ENCODE measurements around the gene IL17B.
"Not testable (repeated sequence)": the region's sequence is repeated elsewhere in the genome, so short reads cannot be mapped to it uniquely, and the experiment has no call there.

The IL17B gene

DNA sequence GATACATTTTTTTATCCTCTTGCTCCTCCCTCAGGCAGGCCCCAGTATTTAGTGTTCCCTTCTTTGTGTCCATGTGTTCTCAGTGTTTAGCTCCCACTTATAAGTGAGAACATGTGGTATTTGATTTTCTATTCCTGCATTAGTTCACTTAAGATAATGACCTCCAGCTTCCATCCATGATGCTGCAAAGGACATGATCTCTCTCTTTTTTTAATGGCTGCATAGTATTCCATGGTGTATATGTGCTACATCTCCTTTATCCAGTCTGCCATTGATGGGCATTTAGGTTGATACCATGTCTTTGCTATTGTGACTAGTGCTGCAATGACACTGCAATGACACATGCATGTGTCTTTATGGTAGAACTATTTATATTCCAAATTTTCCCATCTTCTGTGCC lies 15.9 kb upstream of the IL17B start:
- H3K27ac ChIP-seq (ENCODE audit: low read depth, low read length); H3K4me1 ChIP-seq (ENCODE audit: insufficient read depth, low read length); H3K9ac ChIP-seq (ENCODE audit: low read depth, low read length); H3K9me3 ChIP-seq (ENCODE audit: insufficient read depth, low read depth, low read length); H3K27me3 ChIP-seq (ENCODE audit: insufficient read depth, low read length); H3K4me3 ChIP-seq (ENCODE audit: low read length); H3K36me3 ChIP-seq (ENCODE audit: insufficient read depth, low read length): not testable (repeated sequence)

DNA sequence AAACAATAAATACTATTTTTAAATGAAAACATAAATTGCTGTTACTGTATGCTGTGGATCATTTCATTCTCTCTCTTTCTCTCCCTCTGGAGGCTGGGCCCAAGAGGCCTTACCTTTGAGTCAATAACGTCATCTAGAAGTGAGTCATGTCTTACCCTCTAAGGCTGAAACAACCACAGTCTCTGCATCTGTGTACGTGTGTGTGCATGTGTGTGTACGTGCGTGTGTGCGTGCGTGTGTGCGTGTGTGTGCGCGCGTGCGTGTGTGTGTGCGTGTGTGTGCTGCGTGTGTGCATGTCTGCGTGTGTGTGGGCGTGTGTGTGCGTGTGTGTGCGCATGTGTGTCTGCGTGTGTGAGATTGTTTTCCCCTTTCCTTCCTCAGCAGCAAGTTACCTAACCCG lies 13.6 kb upstream of the IL17B start:
- Histone ChIP-seq H3K4me3 (ENCODE audit: low read length) (no peak overlapping the region), H3K9ac (ENCODE audit: low read depth, low read length) (no peak overlapping the region), H3K9me3 (ENCODE audit: insufficient read depth, low read depth, low read length) (no peaks in the 10 kb centered on the region), H3K27me3 (ENCODE audit: insufficient read depth, low read length) (no peaks in the 10 kb centered on the region), H3K4me1 (ENCODE audit: insufficient read depth, low read length) (no peaks in the 10 kb centered on the region), H3K36me3 (ENCODE audit: insufficient read depth, low read length) (no peaks in the 10 kb centered on the region), H3K27ac (ENCODE audit: low read depth, low read length) (no peak overlapping the region)
- 82% methylated on average over 14 of the region's 19 CpGs for WGBS

DNA sequence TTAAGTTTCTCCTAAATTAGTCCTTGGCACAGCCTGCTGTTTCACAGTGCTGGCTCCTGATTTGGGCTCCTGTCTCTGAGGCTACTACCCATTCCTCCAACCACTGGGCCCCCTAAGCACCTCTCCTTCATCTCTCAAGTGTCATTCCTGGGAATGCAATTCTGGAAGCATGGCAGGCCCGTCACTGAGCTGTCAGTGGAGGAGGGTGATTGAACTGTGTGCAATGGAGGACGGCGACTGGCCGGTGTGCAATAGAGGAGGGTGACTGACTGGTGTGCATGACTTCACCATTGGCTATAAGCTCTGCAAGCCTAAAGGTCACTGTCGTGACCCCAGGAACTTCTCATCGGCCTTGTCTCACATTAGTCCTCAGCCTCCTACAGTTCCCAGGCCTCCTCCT lies 12.4 kb upstream of the IL17B start:
- Histone ChIP-seq H3K4me3 (ENCODE audit: low read length) (no peak overlapping the region), H3K9ac (ENCODE audit: low read depth, low read length) (no peak overlapping the region), H3K27ac (ENCODE audit: low read depth, low read length) (no peak overlapping the region), H3K36me3 (ENCODE audit: insufficient read depth, low read length) (no peaks in the 10 kb centered on the region), H3K27me3 (ENCODE audit: insufficient read depth, low read length) (no peaks in the 10 kb centered on the region), H3K4me1 (ENCODE audit: insufficient read depth, low read length) (no peaks in the 10 kb centered on the region), H3K9me3 (ENCODE audit: insufficient read depth, low read depth, low read length) (no peaks in the 10 kb centered on the region)
- WGBS: 84% methylated on average over 6 of the region's 6 CpGs

DNA sequence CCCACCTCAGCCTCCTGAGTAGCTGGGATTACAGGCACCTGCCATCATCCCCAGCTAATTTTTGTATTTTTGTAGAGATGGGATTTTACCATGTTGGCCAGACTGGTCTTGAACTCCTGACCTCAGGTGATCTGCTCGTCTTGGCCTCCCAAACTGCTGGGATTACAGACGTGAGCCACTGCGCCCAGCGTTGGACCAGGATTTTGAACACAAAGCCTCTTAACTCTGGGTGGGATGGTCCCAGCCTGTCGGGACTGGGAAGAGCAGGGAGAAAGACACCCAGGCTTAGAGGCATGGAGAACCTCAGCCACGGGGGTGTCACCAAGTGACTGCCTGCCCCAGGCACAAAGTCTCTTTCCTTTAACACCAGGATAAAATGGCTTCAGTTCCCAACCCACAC lies 12.0 kb upstream of the IL17B start:
- H3K36me3 ChIP-seq (ENCODE audit: insufficient read depth, low read length); H3K9me3 ChIP-seq (ENCODE audit: insufficient read depth, low read depth, low read length); H3K9ac ChIP-seq (ENCODE audit: low read depth, low read length); H3K4me3 ChIP-seq (ENCODE audit: low read length); H3K27ac ChIP-seq (ENCODE audit: low read depth, low read length); H3K27me3 ChIP-seq (ENCODE audit: insufficient read depth, low read length); H3K4me1 ChIP-seq (ENCODE audit: insufficient read depth, low read length): not testable (repeated sequence)
- 90% methylated on average over 6 of the region's 6 CpGs for WGBS

DNA sequence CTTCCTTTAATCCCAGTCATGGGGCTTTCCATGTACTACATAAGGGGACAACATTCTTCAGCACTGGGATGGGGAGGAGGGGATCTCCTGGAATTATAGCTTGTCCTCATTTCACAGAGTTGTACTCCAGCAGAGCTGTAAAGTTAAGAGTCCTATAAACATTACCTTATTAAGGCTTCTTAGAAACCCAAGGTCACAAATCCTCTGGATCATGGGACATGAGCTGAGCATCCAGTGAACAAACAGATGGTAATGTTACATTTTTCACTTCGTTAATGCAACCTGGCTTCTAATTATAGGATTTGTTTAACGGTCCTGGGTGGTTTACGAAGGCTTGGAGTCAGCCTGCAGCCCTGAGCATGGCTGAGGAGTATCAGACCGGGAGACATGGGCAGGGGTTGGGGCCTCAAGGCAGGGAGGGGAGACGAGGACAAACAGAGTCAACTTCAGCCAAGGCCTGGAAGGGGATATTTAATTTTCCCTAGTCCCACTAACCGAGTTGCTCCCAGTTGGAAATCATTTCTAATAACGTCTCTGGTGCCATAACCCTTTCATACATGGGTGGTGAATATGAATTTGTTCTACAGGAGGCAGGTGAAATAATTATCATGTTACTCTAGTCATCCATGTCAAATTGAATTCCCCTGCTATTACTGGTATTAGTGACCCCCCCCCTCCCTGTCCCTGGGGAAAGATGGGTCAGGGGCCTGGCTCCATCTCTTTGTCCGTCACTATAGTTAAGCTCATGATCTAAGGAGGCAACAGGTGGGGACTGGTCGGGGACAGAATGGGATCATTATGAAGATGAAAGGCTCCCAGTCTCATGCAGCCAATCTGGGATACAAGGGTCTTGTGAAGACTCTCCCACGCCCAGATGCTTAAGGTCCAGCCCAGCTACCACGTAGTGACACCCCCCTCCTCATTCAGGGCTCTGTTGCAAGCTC lies 10.7 kb upstream of the IL17B start:
- H3K4me1 ChIP-seq (ENCODE audit: insufficient read depth, low read length): no peaks in the 10 kb centered on the region
- no peaks in the 10 kb centered on the region for H3K36me3 ChIP-seq (ENCODE audit: insufficient read depth, low read length)
- no peaks in the 10 kb centered on the region for H3K27me3 ChIP-seq (ENCODE audit: insufficient read depth, low read length)
- H3K27ac ChIP-seq (ENCODE audit: low read depth, low read length): no peak overlapping the region
- no peak overlapping the region for H3K4me3 ChIP-seq (ENCODE audit: low read length)
- no peak overlapping the region for H3K9ac ChIP-seq (ENCODE audit: low read depth, low read length)
- no peaks in the 10 kb centered on the region for H3K9me3 ChIP-seq (ENCODE audit: insufficient read depth, low read depth, low read length)
- 90% methylated on average over 10 of the region's 11 CpGs for WGBS

DNA sequence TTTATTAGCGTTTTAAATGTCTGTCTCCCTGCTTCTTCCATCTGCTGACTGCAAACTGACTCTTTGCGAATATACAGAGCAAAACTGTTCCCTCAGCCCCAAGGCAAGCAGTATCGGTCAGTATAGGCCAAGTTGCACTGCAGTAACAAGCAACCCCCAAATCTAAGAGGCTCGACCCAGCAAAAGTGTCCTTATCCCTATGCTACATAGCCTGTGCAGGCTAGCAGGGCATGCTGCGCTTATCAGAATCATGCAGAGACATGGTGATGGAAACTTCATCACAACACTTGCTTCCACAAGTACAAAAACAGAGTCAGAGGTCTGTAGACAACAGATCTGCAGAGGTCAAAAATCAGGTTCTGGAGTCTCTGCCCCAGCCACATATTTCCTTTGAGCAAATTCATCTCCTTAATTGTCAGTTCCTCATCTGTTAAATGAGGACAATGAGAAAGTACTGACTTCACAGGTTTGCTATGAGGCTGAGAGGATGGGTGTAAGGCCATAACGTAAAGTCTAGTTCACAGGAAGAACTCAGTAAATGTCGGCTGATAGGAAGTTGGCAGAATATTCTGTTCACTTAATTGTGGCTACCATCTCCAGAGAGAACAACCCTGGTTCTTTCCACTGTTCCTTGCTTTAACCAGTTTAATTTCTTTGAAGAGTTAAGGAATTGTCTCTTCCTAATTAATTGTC lies 9.6 kb upstream of the IL17B start:
- 81% methylated on average over 7 of the region's 7 CpGs for WGBS
- Histone ChIP-seq H3K27me3 (ENCODE audit: insufficient read depth, low read length) (no peaks in the 10 kb centered on the region), H3K27ac (ENCODE audit: low read depth, low read length) (no peak overlapping the region)

DNA sequence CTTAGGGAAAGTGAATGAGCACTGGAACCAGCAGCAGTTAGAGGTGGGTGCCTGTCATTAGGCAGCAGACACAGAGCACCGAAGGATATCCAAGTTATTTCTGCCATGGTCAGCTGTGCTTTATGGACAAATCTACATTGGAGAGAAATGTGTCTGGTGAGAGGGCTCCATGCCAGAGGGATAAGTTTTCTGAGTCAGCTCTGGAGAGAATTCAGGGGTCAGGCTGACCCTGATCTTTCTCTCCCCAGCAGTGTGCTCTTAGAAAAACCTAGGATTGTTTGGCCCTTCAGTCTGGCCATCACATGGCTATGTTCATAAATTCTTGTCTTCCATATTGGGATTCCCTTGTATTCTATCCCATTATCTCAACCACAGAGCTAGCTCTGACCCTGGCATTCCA lies 8.9 kb upstream of the IL17B start:
- H3K27ac ChIP-seq (ENCODE audit: low read depth, low read length): no peak overlapping the region
- WGBS: 95% methylated on average over 1 of the region's 1 CpG
- no peaks in the 10 kb centered on the region for H3K9me3 ChIP-seq (ENCODE audit: insufficient read depth, low read depth, low read length)
- no peaks in the 10 kb centered on the region for H3K36me3 ChIP-seq (ENCODE audit: insufficient read depth, low read length)
- H3K27me3 ChIP-seq (ENCODE audit: insufficient read depth, low read length): no peaks in the 10 kb centered on the region
- no peak overlapping the region for H3K9ac ChIP-seq (ENCODE audit: low read depth, low read length)
- H3K4me1 ChIP-seq (ENCODE audit: insufficient read depth, low read length): no peaks in the 10 kb centered on the region
- H3K4me3 ChIP-seq (ENCODE audit: low read length): no peak overlapping the region

More for the DNA sequence above, 9.6 kb upstream of the IL17B start:
- Histone ChIP-seq H3K36me3 (ENCODE audit: insufficient read depth, low read length) (no peaks in the 10 kb centered on the region), H3K9ac (ENCODE audit: low read depth, low read length) (no peak overlapping the region), H3K9me3 (ENCODE audit: insufficient read depth, low read depth, low read length) (no peaks in the 10 kb centered on the region), H3K4me1 (ENCODE audit: insufficient read depth, low read length) (no peaks in the 10 kb centered on the region), H3K4me3 (ENCODE audit: low read length) (no peak overlapping the region)

DNA sequence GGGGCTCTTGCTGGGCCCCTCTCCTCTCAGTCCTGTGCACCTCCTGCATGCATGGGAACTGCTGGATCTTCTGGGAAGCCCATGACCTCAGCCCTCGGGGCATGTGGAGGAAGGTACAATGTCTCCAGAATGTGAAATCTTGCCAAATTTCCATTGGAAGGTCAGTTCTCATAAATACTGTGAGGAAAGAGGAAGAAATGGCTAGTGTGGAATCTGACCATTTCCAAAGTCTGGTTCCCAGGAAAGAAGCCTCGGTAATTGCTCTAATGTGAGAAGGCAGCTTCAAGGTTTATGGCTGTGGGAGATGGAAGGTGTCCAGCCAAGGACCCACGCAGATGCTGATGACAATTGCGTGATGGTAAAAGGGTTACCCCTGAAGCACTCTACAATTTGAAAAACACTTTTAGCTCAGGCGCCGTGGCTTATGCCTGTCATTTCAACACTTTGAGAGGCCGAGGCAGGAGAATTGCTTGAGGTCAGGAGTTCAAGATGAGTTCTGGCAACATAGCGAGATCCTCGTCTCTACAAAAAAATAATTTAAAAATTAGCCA lies 8.1 kb upstream of the IL17B start:
- Histone ChIP-seq H3K36me3 (ENCODE audit: insufficient read depth, low read length) (no peaks in the 10 kb centered on the region), H3K27ac (ENCODE audit: low read depth, low read length) (no peak overlapping the region), H3K4me3 (ENCODE audit: low read length) (no peak overlapping the region), H3K9ac (ENCODE audit: low read depth, low read length) (no peak overlapping the region), H3K27me3 (ENCODE audit: insufficient read depth, low read length) (no peaks in the 10 kb centered on the region), H3K9me3 (ENCODE audit: insufficient read depth, low read depth, low read length) (no peaks in the 10 kb centered on the region), H3K4me1 (ENCODE audit: insufficient read depth, low read length) (no peaks in the 10 kb centered on the region)
- 91% methylated on average over 9 of the region's 9 CpGs for WGBS

DNA sequence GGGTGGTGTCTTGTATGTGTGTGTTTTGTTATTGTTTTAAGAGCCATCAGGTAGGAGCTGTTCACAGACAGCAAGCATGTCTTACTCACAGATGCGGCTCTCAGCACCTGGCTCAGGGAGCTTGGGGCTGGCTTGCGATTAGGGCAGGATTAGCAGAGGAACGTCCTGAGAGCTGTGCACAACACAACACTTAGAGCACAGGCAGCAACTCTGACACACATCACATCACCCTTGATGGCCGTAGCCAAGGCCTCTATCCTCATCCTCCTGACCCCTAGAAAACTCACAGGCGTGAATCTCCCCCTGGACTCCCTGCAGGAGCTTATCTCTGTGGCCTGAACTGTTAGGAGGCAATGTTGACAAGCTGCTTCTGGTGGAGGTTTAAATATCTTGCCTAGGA lies 7.1 kb upstream of the IL17B start:
- Histone ChIP-seq H3K27me3 (ENCODE audit: insufficient read depth, low read length) (no peaks in the 10 kb centered on the region), H3K9ac (ENCODE audit: low read depth, low read length) (no peak overlapping the region), H3K36me3 (ENCODE audit: insufficient read depth, low read length) (no peaks in the 10 kb centered on the region), H3K27ac (ENCODE audit: low read depth, low read length) (no peak overlapping the region), H3K4me1 (ENCODE audit: insufficient read depth, low read length) (0 out of 2 replicates have a peak, but pooled peaks cover 2% of the 10 kb centered on the region), H3K9me3 (ENCODE audit: insufficient read depth, low read depth, low read length) (no peaks in the 10 kb centered on the region), H3K4me3 (ENCODE audit: low read length) (no peak overlapping the region)
- whole genome bisulfite sequencing: 74% methylated on average over 5 of the region's 5 CpGs

DNA sequence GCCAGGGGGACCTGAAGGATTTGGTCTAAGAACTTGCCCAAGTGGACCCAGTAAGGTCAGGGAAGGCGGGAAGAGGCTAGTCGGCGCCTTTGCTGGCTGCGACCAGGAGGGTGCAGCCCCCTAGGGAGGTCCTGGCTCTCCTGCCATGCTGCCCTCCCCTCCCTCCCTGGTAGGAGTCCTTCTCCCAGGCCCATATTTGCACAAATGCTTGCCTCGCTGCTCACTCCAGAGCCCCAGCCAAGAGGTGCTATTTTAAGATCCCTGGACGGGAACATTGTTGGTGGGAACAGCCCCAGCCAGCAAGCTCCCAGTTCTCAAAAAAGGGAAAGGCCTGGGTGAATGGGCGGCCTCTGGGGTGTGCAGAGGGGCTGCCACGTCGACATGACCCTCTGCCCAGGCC lies 4.3 kb upstream of the IL17B start:
- no peaks in the 10 kb centered on the region for H3K9me3 ChIP-seq (ENCODE audit: insufficient read depth, low read depth, low read length)
- no peak overlapping the region for H3K9ac ChIP-seq (ENCODE audit: low read depth, low read length)
- 0 out of 2 replicates have a peak, but pooled peaks cover 4% of the 10 kb centered on the region for H3K4me1 ChIP-seq (ENCODE audit: insufficient read depth, low read length)
- no peaks in the 10 kb centered on the region for H3K36me3 ChIP-seq (ENCODE audit: insufficient read depth, low read length)
- H3K27ac ChIP-seq (ENCODE audit: low read depth, low read length): no peak overlapping the region
- no peaks in the 10 kb centered on the region for H3K27me3 ChIP-seq (ENCODE audit: insufficient read depth, low read length)
- H3K4me3 ChIP-seq (ENCODE audit: low read length): no peak overlapping the region
- 87% methylated on average over 9 of the region's 9 CpGs for WGBS

DNA sequence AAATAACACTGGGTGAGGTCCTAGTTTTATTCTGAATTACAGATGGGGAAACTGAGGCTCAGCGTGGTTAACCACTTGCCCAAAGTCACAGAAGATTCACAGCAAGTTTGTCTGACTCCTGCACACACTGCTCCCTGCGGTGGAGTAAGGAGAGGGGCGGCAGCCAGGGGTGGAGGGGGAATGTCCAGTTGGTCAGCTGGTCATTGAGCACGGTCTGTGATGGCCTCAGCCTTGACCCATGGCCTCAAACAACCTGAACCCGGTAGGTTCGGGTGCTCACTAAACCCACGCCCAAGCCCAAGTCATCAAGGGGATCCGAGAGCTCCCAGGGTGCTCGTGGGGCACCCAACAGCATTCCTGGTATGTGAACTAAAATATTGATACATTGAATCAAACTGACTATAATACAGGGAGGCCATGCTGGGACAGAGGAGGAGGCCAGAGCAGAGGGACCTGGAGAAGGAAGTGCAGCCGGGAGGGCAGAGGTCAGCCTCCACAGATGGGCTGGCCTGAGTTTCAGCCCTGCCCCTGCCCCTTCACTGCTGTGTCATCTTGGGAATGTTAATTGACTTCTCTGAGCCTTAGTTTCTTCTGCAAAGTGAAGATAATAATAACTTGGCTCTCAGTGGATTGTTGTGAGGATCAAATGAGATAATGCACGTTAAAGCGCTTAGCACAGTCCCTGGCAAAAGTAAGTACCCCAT lies 3.6 kb upstream of the IL17B start:
- no peaks in the 10 kb centered on the region for H3K9me3 ChIP-seq (ENCODE audit: insufficient read depth, low read depth, low read length)
- no peak overlapping the region for H3K27ac ChIP-seq (ENCODE audit: low read depth, low read length)
- 0 out of 2 replicates have a peak, but pooled peaks cover 4% of the 10 kb centered on the region for H3K4me1 ChIP-seq (ENCODE audit: insufficient read depth, low read length)
- H3K36me3 ChIP-seq (ENCODE audit: insufficient read depth, low read length): no peaks in the 10 kb centered on the region
- H3K27me3 ChIP-seq (ENCODE audit: insufficient read depth, low read length): no peaks in the 10 kb centered on the region
- H3K4me3 ChIP-seq (ENCODE audit: low read length): no peak overlapping the region
- WGBS: 94% methylated on average over 12 of the region's 12 CpGs
- no peak overlapping the region for H3K9ac ChIP-seq (ENCODE audit: low read depth, low read length)

Data from HUES64 (cell line).